Measurements from ENCODE around the gene PNCK.
"Not testable (repeated sequence)": the region's sequence is repeated elsewhere in the genome, so short reads cannot be mapped to it uniquely, and the experiment has no call there.

PNCK gene

DNA sequence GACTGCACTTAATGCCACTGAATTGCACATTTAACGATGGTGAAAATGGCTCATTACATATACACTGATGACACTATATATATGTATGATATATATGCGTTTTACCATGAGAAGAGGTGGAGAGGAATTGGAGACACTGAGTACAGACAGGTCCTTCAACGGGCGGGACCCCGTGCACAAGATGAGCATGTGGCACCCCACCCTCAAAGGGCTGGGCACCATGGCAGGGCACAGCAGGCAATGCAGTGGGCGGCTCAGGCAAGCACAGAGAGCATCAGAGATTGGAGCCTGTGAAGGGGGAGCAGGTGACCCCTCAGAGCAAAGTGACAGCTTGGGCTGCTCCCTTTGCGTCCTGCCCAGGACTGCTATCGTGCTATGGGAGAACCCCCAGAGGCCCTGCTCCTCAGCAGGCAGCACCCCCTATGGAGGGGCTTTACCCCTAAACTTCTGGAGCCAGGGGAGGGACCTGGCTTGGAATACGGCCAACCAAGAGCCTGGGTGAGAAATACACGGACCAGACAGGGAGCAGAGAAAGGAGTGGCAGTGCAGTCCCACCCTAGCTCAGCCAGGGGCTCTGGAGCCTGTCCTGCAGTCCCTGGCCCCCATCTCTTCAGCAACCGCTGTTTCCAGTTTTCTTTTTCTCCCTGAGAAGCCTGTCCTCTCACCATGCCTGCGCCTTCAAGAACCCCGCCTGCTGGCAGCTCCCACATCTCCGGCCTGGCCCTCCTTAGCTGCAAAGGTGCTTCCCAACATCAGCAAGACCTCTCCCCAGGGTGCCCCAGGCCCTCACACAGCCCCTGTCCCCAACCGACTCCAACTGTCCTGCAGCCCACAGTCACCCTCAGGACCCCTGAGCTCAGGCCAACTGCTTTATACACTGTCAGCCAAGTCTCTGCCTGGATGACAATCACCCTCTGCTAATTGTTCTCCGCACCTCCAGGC lies 24.6 kb upstream of the PNCK start:
- TF ChIP-seq, protein P1, sequence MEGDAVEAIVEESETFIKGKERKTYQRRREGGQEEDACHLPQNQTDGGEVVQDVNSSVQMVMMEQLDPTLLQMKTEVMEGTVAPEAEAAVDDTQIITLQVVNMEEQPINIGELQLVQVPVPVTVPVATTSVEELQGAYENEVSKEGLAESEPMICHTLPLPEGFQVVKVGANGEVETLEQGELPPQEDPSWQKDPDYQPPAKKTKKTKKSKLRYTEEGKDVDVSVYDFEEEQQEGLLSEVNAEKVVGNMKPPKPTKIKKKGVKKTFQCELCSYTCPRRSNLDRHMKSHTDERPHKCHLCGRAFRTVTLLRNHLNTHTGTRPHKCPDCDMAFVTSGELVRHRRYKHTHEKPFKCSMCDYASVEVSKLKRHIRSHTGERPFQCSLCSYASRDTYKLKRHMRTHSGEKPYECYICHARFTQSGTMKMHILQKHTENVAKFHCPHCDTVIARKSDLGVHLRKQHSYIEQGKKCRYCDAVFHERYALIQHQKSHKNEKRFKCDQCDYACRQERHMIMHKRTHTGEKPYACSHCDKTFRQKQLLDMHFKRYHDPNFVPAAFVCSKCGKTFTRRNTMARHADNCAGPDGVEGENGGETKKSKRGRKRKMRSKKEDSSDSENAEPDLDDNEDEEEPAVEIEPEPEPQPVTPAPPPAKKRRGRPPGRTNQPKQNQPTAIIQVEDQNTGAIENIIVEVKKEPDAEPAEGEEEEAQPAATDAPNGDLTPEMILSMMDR (IDR thresholded peaks at IDR 0.05; ENCODE audit: low read depth, low read length) = no peak
- H3K36me3 ChIP-seq = peaks cover 3% of the 10 kb centered on the region; the same call in 1 of the 2 replicates

DNA sequence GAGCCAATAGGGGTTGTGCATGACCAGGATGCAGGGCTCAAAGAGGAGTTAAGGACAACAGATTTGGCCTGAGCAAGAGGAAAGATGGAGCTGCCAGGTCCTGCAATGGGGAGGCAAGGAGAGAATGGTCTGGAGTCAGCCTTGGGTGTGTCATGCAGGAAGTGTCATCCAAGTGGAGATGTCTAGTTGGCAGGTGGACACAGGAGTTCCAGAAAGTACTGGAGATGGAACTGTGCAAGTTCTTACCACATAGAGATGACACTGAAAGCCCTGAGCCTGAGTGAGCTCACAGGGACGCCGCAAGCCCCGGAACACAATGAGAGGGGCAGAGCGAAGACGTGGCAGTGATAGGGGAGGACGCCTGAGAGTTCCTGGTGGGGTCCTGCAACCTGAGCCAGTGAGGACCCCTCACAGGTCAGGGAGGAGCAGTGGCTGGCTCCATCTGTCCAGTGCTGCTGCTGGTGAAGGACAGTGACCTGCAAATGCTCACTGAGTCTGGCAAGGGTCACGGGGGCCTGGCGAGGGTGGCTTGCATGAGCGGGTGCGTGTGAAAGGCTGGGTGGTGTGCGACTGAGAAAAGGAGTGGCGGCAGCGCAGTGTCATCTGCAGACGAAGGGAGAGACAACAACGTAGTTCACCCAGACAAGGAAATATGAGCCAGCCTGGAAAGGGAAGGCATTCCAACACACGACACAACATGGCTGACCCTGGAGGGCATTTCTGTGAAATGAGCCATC lies 23.5 kb upstream of the PNCK start:
- not testable (repeated sequence) for H3K27me3 ChIP-seq; DNase-seq; H3K36me3 ChIP-seq; H3K9me3 ChIP-seq; H3K4me3 ChIP-seq (ENCODE audit: low read depth, low read length); H3K4me1 ChIP-seq

More for the DNA sequence above, 24.6 kb upstream of the PNCK start:
- H3K9me3 ChIP-seq = no peaks in the 10 kb centered on the region
- H3K4me3 ChIP-seq (ENCODE audit: low read depth, low read length) = no peak overlapping the region
- H3K27me3 ChIP-seq = no peaks in the 10 kb centered on the region
- no peaks in the 10 kb centered on the region for H3K4me1 ChIP-seq
- no peak for DNase-seq

DNA sequence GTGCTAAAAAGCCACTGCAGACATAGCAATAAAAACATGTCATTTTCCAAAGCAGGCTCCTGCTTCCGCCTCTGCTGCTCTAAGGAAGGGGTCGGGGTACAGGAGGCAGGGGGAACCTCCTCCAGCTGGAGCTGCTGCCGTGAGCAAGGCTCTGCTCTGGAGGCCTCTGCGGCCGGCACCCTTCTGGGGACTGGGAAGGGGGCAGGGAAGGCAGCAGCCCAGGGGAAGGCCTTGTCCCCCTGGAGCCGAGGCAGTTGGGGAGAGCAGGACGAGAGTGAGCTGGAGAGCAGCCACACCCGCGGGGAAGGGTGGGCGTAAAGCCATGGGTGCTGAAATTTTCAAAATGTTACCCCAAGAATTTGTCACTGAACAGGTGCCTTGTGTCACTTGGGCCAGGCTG lies 22.9 kb upstream of the PNCK start:
- not testable (repeated sequence) for H3K9me3 ChIP-seq; H3K27me3 ChIP-seq; H3K36me3 ChIP-seq; H3K4me1 ChIP-seq; DNase-seq; H3K4me3 ChIP-seq (ENCODE audit: low read depth, low read length)

DNA sequence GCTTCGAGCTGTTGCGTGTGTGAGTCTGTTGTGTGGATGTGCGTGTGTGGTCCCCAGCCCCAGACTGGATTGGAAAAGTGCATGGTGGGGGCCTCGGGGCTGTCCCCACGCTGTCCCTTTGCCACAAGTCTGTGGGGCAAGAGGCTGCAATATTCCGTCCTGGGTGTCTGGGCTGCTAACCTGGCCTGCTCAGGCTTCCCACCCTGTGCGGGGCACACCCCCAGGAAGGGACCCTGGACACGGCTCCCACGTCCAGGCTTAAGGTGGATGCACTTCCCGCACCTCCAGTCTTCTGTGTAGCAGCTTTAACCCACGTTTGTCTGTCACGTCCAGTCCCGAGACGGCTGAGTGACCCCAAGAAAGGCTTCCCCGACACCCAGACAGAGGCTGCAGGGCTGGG lies 22.5 kb upstream of the PNCK start:
- Histone ChIP-seq H3K9me3 (no peaks in the 10 kb centered on the region), H3K27me3 (no peaks in the 10 kb centered on the region), H3K4me3 (ENCODE audit: low read depth, low read length) (no peak overlapping the region), H3K4me1 (no peaks in the 10 kb centered on the region), H3K36me3 (0 out of 2 replicates have a peak, but pooled peaks cover 4% of the 10 kb centered on the region)
- TF ChIP-seq, protein P1 (IDR thresholded peaks at IDR 0.05; ENCODE audit: low read depth, low read length) = no peak
- DNase-seq = no peak

DNA sequence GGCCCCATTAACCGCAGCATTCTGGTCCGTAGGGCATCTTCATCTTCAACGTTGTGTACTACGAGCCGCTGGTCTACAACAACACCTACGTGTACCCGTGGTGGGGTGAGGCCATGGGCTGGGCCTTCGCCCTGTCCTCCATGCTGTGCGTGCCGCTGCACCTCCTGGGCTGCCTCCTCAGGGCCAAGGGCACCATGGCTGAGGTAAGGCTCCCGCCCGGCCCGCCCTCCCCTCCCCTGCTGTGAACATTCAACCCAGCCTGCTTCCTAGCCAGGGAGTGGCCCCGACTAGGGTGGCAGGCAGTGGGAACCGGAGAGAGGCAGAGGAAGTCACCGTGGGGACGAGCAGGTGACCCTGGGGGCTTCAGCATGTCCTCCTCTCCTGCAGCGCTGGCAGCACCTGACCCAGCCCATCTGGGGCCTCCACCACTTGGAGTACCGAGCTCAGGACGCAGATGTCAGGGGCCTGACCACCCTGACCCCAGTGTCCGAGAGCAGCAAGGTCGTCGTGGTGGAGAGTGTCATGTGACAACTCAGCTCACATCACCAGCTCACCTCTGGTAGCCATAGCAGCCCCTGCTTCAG lies 21.2 kb upstream of the PNCK start:
- Histone ChIP-seq H3K27me3 (no peaks in the 10 kb centered on the region), H3K4me1 (no peaks in the 10 kb centered on the region), H3K36me3 (0 out of 2 replicates have a peak, but pooled peaks cover 4% of the 10 kb centered on the region), H3K4me3 (ENCODE audit: low read depth, low read length) (no peak overlapping the region), H3K9me3 (no peaks in the 10 kb centered on the region)
- TF ChIP-seq, protein P1 (IDR thresholded peaks at IDR 0.05; ENCODE audit: low read depth, low read length) = no peak
- DNase-seq = no peak

DNA sequence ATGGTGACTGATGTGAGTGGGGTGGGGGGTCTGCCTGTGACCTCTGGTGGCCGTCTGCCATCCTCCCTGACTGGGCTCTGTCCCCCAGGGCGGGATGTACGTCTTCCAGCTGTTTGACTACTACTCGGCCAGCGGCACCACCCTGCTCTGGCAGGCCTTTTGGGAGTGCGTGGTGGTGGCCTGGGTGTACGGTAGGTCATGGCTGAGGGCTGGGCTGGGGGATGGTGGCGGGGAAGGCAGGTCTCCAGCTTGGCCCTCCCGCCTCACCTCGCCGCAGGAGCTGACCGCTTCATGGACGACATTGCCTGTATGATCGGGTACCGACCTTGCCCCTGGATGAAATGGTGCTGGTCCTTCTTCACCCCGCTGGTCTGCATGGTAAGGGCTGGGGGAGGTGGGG lies 20.6 kb upstream of the PNCK start:
- not testable (repeated sequence) for H3K36me3 ChIP-seq, DNase-seq, H3K4me1 ChIP-seq

DNA sequence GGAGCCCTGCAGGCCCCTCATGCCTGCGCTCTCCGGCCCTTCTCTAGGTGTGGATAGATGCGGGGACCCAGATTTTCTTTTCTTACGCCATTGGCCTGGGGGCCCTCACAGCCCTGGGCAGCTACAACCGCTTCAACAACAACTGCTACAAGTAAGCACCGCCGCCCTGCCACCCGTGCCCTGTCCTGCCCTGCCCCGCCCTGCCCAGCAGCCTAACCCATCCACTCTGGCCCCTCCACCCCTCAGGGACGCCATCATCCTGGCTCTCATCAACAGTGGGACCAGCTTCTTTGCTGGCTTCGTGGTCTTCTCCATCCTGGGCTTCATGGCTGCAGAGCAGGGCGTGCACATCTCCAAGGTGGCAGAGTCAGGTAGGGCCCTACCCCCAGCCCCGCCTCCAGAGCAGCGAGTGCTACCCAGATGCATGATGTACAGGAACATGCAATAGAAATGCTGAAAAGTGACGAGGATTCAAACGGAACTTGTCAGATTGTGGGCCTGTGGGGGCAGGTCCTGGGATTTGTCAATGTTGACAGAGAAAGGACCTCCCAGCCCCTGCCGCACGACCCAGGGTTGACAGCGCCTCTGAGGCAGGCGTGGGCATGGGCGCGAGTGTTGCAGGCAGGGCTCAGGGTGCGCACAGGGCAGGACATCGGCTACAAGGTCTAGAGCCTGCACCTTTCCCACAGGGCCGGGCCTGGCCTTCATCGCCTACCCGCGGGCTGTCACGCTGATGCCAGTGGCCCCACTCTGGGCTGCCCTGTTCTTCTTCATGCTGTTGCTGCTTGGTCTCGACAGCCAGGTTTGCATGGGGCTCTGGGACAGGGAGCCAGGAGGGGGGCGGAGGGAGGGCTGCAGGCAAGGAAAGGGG lies 19.8 kb upstream of the PNCK start:
- H3K4me1 ChIP-seq = no peaks in the 10 kb centered on the region
- no peak for DNase-seq
- no peak overlapping the region for H3K4me3 ChIP-seq (ENCODE audit: low read depth, low read length)
- H3K27me3 ChIP-seq = no peaks in the 10 kb centered on the region
- H3K9me3 ChIP-seq = no peaks in the 10 kb centered on the region
- 0 out of 2 replicates have a peak, but pooled peaks cover 4% of the 10 kb centered on the region for H3K36me3 ChIP-seq
- TF ChIP-seq, protein P1 (IDR thresholded peaks at IDR 0.05; ENCODE audit: low read depth, low read length) = no peak

More for the DNA sequence above, 20.6 kb upstream of the PNCK start:
- not testable (repeated sequence) for H3K4me3 ChIP-seq (ENCODE audit: low read depth, low read length); H3K27me3 ChIP-seq; H3K9me3 ChIP-seq

All from BE2C (cell line).